H1 (cell line): Measurements from ENCODE around the gene CCBE1. TPM values are rescaled to one million over a fixed set of nuclear protein-coding genes. Genes with fewer than 3 reads are reported as not detected.

Experiments
- CTCF ChIA-PET: fragments of 300-600 bp; sonication (Branson Sonifier 250); formaldehyde crosslinking; loops from one replicate; lab custom pipeline; 2021; ENCODE audit not compliant: partially characterized antibody; lab: Charles Lee
- POLR2A ChIA-PET: fragments of 300-600 bp; sonication (Branson Sonifier 250); formaldehyde crosslinking; loops from one replicate; lab custom pipeline; 2021; ENCODE audit warnings: inconsistent platforms; ENCODE audit not compliant: partially characterized antibody; lab: Charles Lee
- DNase-seq, 2 experiments: peaks; one replicate each; pipeline versions ENCODE4 v3.0.0 to v3.0.0-alpha.2; 2010 to 2022; ENCODE audit warnings: low spot score in 2 of 2, low read depth in 1 of 2, mixed read lengths in 1 of 2
- FAIRE-seq: peaks from 2 replicates; lab custom pipeline; 2011; peaks lifted over from hg19 to GRCh38; lab: Jason Lieb, UNC
- H2AFZ ChIP-seq: 2 replicates; pipeline ENCODE4 v1.8.1; 2012; ENCODE audit warnings: low read length, inconsistent platforms
- H2AK5ac ChIP-seq: 2 replicates; pipeline ENCODE4 v1.6.1; 2013; ENCODE audit warnings: low read depth, low read length
- H2BK120ac ChIP-seq: replicated peaks from 2 replicates; pipeline ENCODE3; 2013; ENCODE audit warnings: low read depth, low read length, inconsistent platforms
- H2BK12ac ChIP-seq: 2 replicates; pipeline ENCODE4 v1.6.1; 2013; ENCODE audit warnings: low read depth, low read length
- H2BK15ac ChIP-seq: 2 replicates; pipeline ENCODE4 v1.6.1; 2013; ENCODE audit warnings: low read length
- H2BK20ac ChIP-seq: 2 replicates; pipeline ENCODE4 v1.6.1; 2013; ENCODE audit warnings: low read length
- H2BK5ac ChIP-seq: 2 replicates; pipeline ENCODE4 v1.6.1; 2013; ENCODE audit warnings: low read depth, low read length
- H3K14ac ChIP-seq: 2 replicates; pipeline ENCODE4 v1.6.1; 2013; ENCODE audit warnings: inconsistent platforms; ENCODE audit not compliant: insufficient read length
- H3K18ac ChIP-seq: 2 replicates; pipeline ENCODE4 v1.6.1; 2013; ENCODE audit warnings: low read length; ENCODE audit errors: extremely low read depth
- H3K23ac ChIP-seq: 2 replicates; pipeline ENCODE4 v1.6.1; 2013; ENCODE audit warnings: inconsistent platforms; ENCODE audit not compliant: insufficient read length
- H3K23me2 ChIP-seq: 2 replicates; pipeline ENCODE4 v1.6.1; 2013; ENCODE audit warnings: low read depth, low read length
- H3K27ac ChIP-seq: 2 replicates; pipeline ENCODE4 v1.6.1; 2011; ENCODE audit warnings: low read depth, low read length, inconsistent platforms
- H3K27me3 ChIP-seq, 4 experiments: replicated peaks in 1 of 4; 1 replicate in 1 of 4; 2 replicates in 3 of 4; pipeline versions ENCODE4 v1.6.1 to v1.8.1; 2011 to 2013; ENCODE audit warnings: low read length in 3 of 4, mild to moderate bottlenecking in 3 of 4, inconsistent platforms in 2 of 4, mixed read lengths in 2 of 4, moderate library complexity in 1 of 4; ENCODE audit not compliant: control insufficient read depth in 3 of 4, insufficient read depth in 3 of 4; ENCODE audit errors: extremely low read depth in 1 of 4
- H3K36me3 ChIP-seq, 4 experiments: 2 replicates each; pipeline versions ENCODE4 v1.6.1 to v1.8.1; 2011 to 2013; ENCODE audit warnings: mild to moderate bottlenecking in 4 of 4, low read length in 3 of 4, moderate library complexity in 2 of 4, control low read depth in 1 of 4, inconsistent platforms in 1 of 4; ENCODE audit not compliant: insufficient read depth in 4 of 4, control insufficient read depth in 2 of 4
- H3K4ac ChIP-seq: replicated peaks from 2 replicates; pipeline ENCODE3; 2013; ENCODE audit warnings: low read length, low read depth, mixed read lengths, inconsistent platforms; ENCODE audit not compliant: insufficient read length
- H3K4me1 ChIP-seq, 4 experiments: replicated peaks in 1 of 4; 1 replicate in 1 of 4; 2 replicates in 3 of 4; pipeline versions ENCODE4 v1.6.1 to v1.8.1; 2011 to 2013; ENCODE audit warnings: low read length in 3 of 4, inconsistent platforms in 2 of 4, mixed read lengths in 1 of 4; ENCODE audit not compliant: insufficient read depth in 4 of 4, control insufficient read depth in 3 of 4
- H3K4me2 ChIP-seq, 2 experiments: 2 replicates each; pipeline versions ENCODE4 v1.6.1 to v1.8.1; 2011 to 2013; ENCODE audit warnings: low read depth in 2 of 2, low read length in 2 of 2, control low read depth in 1 of 2, inconsistent platforms in 1 of 2, mild to moderate bottlenecking in 1 of 2; ENCODE audit not compliant: insufficient read depth in 1 of 2
- H3K4me3 ChIP-seq, 4 experiments: fragments of 200-600, 300-600 bp in 1 of 4; sonication (generic), shearing (Covaris generic), sonication (Bioruptor Twin) in 1 of 4; 2 replicates each; pipeline versions ENCODE4 v1.5.1 to v1.8.1; 2011 to 2016; ENCODE audit warnings: low read length in 4 of 4, low read depth in 3 of 4, control low read depth in 2 of 4, inconsistent platforms in 2 of 4, mild to moderate bottlenecking in 2 of 4, mixed read lengths in 1 of 4, moderate library complexity in 1 of 4; ENCODE audit not compliant: insufficient read depth in 2 of 4; ENCODE audit errors: extremely low read depth in 1 of 4
- H3K56ac ChIP-seq: replicated peaks from 2 replicates; pipeline ENCODE3; 2013; ENCODE audit warnings: low read depth, mild to moderate bottlenecking, mixed read lengths, low read length, inconsistent platforms; ENCODE audit not compliant: insufficient read length
- H3K79me1 ChIP-seq: 2 replicates; pipeline ENCODE4 v1.6.1; 2013; ENCODE audit warnings: low read depth, low read length, control low read depth
- H3K79me2 ChIP-seq, 2 experiments: 2 replicates each; pipeline versions ENCODE4 v1.6.1 to v1.8.1; 2012 to 2013; ENCODE audit warnings: low read length in 2 of 2, mild to moderate bottlenecking in 2 of 2, inconsistent platforms in 1 of 2; ENCODE audit not compliant: insufficient read depth in 2 of 2, control insufficient read depth in 1 of 2
- H3K9ac ChIP-seq, 4 experiments: replicated peaks in 1 of 4; 1 replicate in 1 of 4; 2 replicates in 3 of 4; pipeline versions ENCODE4 v1.6.1 to v1.8.1; 2011 to 2013; ENCODE audit warnings: low read depth in 3 of 4, low read length in 3 of 4, control low read depth in 2 of 4, mild to moderate bottlenecking in 2 of 4, moderate library complexity in 2 of 4, inconsistent platforms in 1 of 4; ENCODE audit errors: extremely low read depth in 1 of 4
- H3K9me3 ChIP-seq, 2 experiments: 2 replicates each; pipeline versions ENCODE4 v1.6.1 to v1.8.1; 2012 to 2013; ENCODE audit warnings: mild to moderate bottlenecking in 2 of 2, moderate library complexity in 2 of 2, control low read depth in 1 of 2, inconsistent platforms in 1 of 2, low read depth in 1 of 2, low read length in 1 of 2, mixed read lengths in 1 of 2; ENCODE audit not compliant: insufficient read depth in 2 of 2
- H4K20me1 ChIP-seq, 2 experiments: replicated peaks in 1 of 2; 2 replicates each; pipeline versions ENCODE3 to v1.8.1; 2011 to 2013; ENCODE audit warnings: inconsistent platforms in 2 of 2, low read length in 2 of 2, mild to moderate bottlenecking in 1 of 2; ENCODE audit not compliant: insufficient read depth in 2 of 2, control insufficient read depth in 1 of 2
- H4K5ac ChIP-seq: 2 replicates; pipeline ENCODE4 v1.6.1; 2013; ENCODE audit warnings: low read length, low read depth, mixed read lengths, inconsistent platforms; ENCODE audit not compliant: insufficient read length
- H4K8ac ChIP-seq: 2 replicates; pipeline ENCODE4 v1.8.0; 2013; ENCODE audit warnings: mild to moderate bottlenecking, moderate library complexity, low read length, inconsistent platforms; ENCODE audit not compliant: insufficient read depth; ENCODE audit errors: extremely low read depth
- H4K91ac ChIP-seq: replicated peaks from 2 replicates; pipeline ENCODE3; 2013; ENCODE audit warnings: low read length, mixed read lengths, inconsistent platforms; ENCODE audit not compliant: insufficient read length
- ATF2 ChIP-seq: IDR thresholded peaks from 2 replicates; pipeline ENCODE4 v1.6.1; 2012; ENCODE audit warnings: low read length, inconsistent platforms
- CBX8 ChIP-seq: fragments of 300-800, 300-1000 bp; sonication (generic); IDR thresholded peaks from 2 replicates; pipeline ENCODE4 v1.7.1; 2016; ENCODE audit warnings: low read depth, low read length, borderline replicate concordance
- CHD1 ChIP-seq: IDR thresholded peaks from 2 replicates; pipeline ENCODE4 v1.6.1; 2012; ENCODE audit warnings: low read depth, low read length, improper control_type of control experiment
- CREB1 ChIP-seq: IDR thresholded peaks from 2 replicates; pipeline ENCODE4 v1.6.1; 2012; ENCODE audit warnings: inconsistent platforms
- EP300 ChIP-seq, 2 experiments: IDR thresholded peaks; 1 replicate in 1 of 2; 2 replicates in 1 of 2; pipeline ENCODE4 v1.6.1; 2011 to 2012; ENCODE audit warnings: low read depth in 2 of 2, low read length in 2 of 2, mild to moderate bottlenecking in 2 of 2, borderline replicate concordance in 1 of 2, inconsistent platforms in 1 of 2, moderate library complexity in 1 of 2
- FOSL1 ChIP-seq: IDR thresholded peaks from 2 replicates; pipeline ENCODE4 v1.6.1; 2011; ENCODE audit warnings: mild to moderate bottlenecking, low read depth, low read length, moderate library complexity; ENCODE audit not compliant: insufficient read depth
- HDAC6 ChIP-seq: IDR thresholded peaks from one replicate; pipeline ENCODE4 v1.7.1; 2012; ENCODE audit warnings: low read depth, mild to moderate bottlenecking, inconsistent platforms, low read length, moderate library complexity
- KDM1A ChIP-seq: fragments of 200-600, 300-600 bp; sonication (generic); IDR thresholded peaks from 2 replicates; pipeline ENCODE4 v1.7.1; 2016; ENCODE audit warnings: mild to moderate bottlenecking, low read length, borderline replicate concordance
- KDM4A ChIP-seq: IDR thresholded peaks from one replicate; pipeline ENCODE4 v1.7.1; 2012; ENCODE audit warnings: low read depth, mild to moderate bottlenecking, moderate library complexity, low read length, inconsistent platforms; ENCODE audit not compliant: severe bottlenecking
- NANOG ChIP-seq: IDR thresholded peaks from 2 replicates; pipeline ENCODE4 v1.6.1; 2011; ENCODE audit warnings: low read length, low read depth, mild to moderate bottlenecking, inconsistent platforms; ENCODE audit not compliant: insufficient read depth, poor library complexity, severe bottlenecking
- POLR2AphosphoS5 ChIP-seq: IDR thresholded peaks from 2 replicates; pipeline ENCODE4 v1.6.1; 2011; ENCODE audit warnings: low read depth, low read length
- SUZ12 ChIP-seq: fragments of 200-600 bp; sonication (generic); IDR thresholded peaks from 2 replicates; pipeline ENCODE4 v1.6.1; 2012; ENCODE audit warnings: mild to moderate bottlenecking, inconsistent platforms, low read length, moderate library complexity, mixed read lengths
- TEAD4 ChIP-seq: IDR thresholded peaks from 2 replicates; pipeline ENCODE4 v1.6.1; 2012; ENCODE audit warnings: low read depth, low read length, inconsistent platforms, mixed read lengths
- WGBS, 2 experiments: shearing (Covaris generic) in 1 of 2; methylation state at CpG; one replicate each; pipeline versions ENCODE4 v1.1.6 to v1.1.7; 2013 to 2015; ENCODE audit warnings: low lambda C conversion rate in 2 of 2, mixed read lengths in 2 of 2, inconsistent platforms in 1 of 2, low coverage in 1 of 2, missing lambda C conversion rate in 1 of 2; ENCODE audit not compliant: insufficient replicate concordance in 2 of 2, insufficient coverage in 1 of 2, insufficient read length in 1 of 2; ENCODE audit errors: extremely low coverage in 1 of 2, missing lambda C conversion rate in 1 of 2; 5-methylcytosine and 5-hydroxymethylcytosine counted together
- polyA plus RNA-seq, 7 experiments: library from polyadenylated mRNA; depleted of rRNA in 3 of 7; stranded (reverse) in 5 of 7; unstranded in 2 of 7; fragments of >200 nt in 5 of 7; fragments of 200-250 nt in 2 of 7; gene quantifications; 1 replicate in 5 of 7; 2 replicates in 1 of 7; 4 replicates in 1 of 7; pipeline versions ENCODE4 v1.2.1 to v1.2.3, GENCODE V29; 2011 to 2013; ENCODE audit warnings: missing spikeins in 2 of 7, mixed read lengths in 2 of 7
- total RNA-seq: library from RNA; stranded (reverse); fragmentation: NEBNext Ultra II Directional; extraction: Animal tissue kit (Norgen Biotek cat#: 25700); gene quantifications from 2 replicates; pipeline ENCODE4 v1.2.1, GENCODE V29; 2021

CCBE1 gene
- total and polyA plus RNA-seq, 2 of the 8 experiments (the other 6 are each of a cell fraction or from before 2014, with no cell fraction given), result 2.1 to 2.6 TPM

- Histone ChIP-seq H3K4ac (no peak overlapping the region), H2BK12ac (no peak overlapping the region), H2BK5ac (no peak overlapping the region), H2BK120ac (no peak overlapping the region), H3K36me3 (no peaks in the 10 kb centered on the region), H3K14ac (no peak overlapping the region), H3K4me3 (no peak overlapping the region), H2AFZ (no peak overlapping the region), H4K91ac (no peak overlapping the region), H3K9ac (no peak overlapping the region), H3K27me3 (no peaks in the 10 kb centered on the region), H3K27ac (no peak overlapping the region), H3K23ac (no peak overlapping the region), H3K79me2 (no peaks in the 10 kb centered on the region), H3K79me1 (no peaks in the 10 kb centered on the region), H3K9me3 (peaks cover 0 to 5% of the 10 kb centered on the region in 2 experiments; a peak in 1 of 4 replicates), H3K23me2 (peaks cover 2% of the 10 kb centered on the region; the same call in 1 of the 2 replicates), H3K4me1 (peaks cover 0 to 7% (median 3%) of the 10 kb centered on the region in 4 experiments; a peak in 5 of 7 replicates), H3K18ac (no peak overlapping the region), H4K20me1 (no peaks in the 10 kb centered on the region), H2BK15ac (no peak overlapping the region), H4K8ac (no peak overlapping the region), H3K4me2 (no peak overlapping the region), H3K56ac (no peak overlapping the region), H4K5ac (no peak overlapping the region), H2BK20ac (no peak overlapping the region), H2AK5ac (no peak overlapping the region)
- POLR2A ChIA-PET, result no interaction called here
- WGBS, 2 experiments, result 91% methylated on average over 7 of the region's 7 CpGs; no CpG with 5 or more reads in 1 of the 2 experiments
- FAIRE-seq (no peak), DNase-seq (no peak)
- CTCF ChIA-PET, result interaction anchor here (1.2 to 2.7 kb wide), 3 partner anchors 9 to 259 kb away, joined by 4 to 9 read pairs (median 4); no protein-coding TSS in a partner anchor
- no peak for TF ChIP-seq CHD1
- TF ChIP-seq ATF2, result no peak
- TF ChIP-seq FOSL1, result no peak
- TF ChIP-seq KDM4A, result no peak
- TF ChIP-seq CBX8, result no peak
- no peak for TF ChIP-seq CREB1
- TF ChIP-seq KDM1A, result no peak
- no peak for TF ChIP-seq HDAC6
- no peak for TF ChIP-seq POLR2AphosphoS5
- no peak for TF ChIP-seq SUZ12
- TF ChIP-seq TEAD4, result no peak
- TF ChIP-seq NANOG, result no peak
- TF ChIP-seq EP300 (IDR thresholded peaks at IDR 0.05; ENCODE audit: borderline replicate concordance in 1 of 2, low read depth in 2 of 2, low read length in 2 of 2), result no peak
These were observed 137.7 kb downstream of the CCBE1 start for GRCh38 chr18:59559528-59559927.
